Measurements from ENCODE around the gene PPP6R3.

DNA sequence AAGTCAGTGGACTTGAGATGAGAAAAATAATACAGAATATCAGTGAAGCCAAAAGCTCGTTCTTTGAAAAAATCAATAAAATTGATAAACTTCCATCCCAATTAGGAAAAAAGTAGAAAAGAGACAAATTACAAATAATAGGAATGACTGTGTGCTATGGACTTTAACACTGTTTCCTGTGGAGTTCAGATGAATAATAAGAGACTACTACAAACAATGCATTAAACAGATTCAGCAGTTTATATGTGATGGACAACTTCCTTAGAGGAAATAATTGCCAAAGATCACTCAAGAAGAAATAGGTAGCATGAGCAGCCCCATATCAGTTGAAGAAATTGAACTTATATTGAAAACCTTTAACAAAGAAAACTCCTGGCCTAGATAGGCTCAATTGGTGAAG, 99.7 kb downstream of the PPP6R3 start:
- TF ChIP-seq POLR2A (IDR thresholded peaks at IDR 0.05; ENCODE audit: low read length), result no peak
- TF ChIP-seq GATA1 (IDR thresholded peaks at IDR 0.05; ENCODE audit: low read depth, low read length), result no peak

All from erythroblast (primary cell).